Measurements from ENCODE around the gene CDKN1B.

- TF ChIP-seq CTCF (IDR thresholded peaks at IDR 0.05) (no peak), POLR2A (IDR thresholded peaks at IDR 0.05; ENCODE audit: low read depth) (no peak)
These were observed 17.8 kb upstream of the CDKN1B start for GRCh38 chr12:12699345-12699744.
